HEK293T (cell line): ENCODE measurements around the gene SGSM2.

Source experiments
- ARNT ChIP-seq: fragments of 450-650 bp; IDR thresholded peaks from 2 replicates; pipeline ENCODE4 v1.6.1; 2017; ENCODE audit warnings: mild to moderate bottlenecking
- CTBP1 ChIP-seq: fragments of 450-650 bp; IDR thresholded peaks from 2 replicates; pipeline ENCODE4 v1.6.1; 2016; ENCODE audit warnings: borderline replicate concordance
- ELF4 ChIP-seq: fragments of 450-650 bp; IDR thresholded peaks from 2 replicates; pipeline ENCODE4 v1.6.1; 2017; ENCODE audit warnings: antibody characterized with exemption
- FOXA1 ChIP-seq: fragments of 450-650 bp; IDR thresholded peaks from 2 replicates; pipeline ENCODE4 v1.6.1; 2016; ENCODE audit warnings: mild to moderate bottlenecking
- FOXK2 ChIP-seq: fragments of 450-650 bp; IDR thresholded peaks from 2 replicates; pipeline ENCODE4 v1.6.1; 2016; ENCODE audit warnings: mild to moderate bottlenecking
- FOXM1 ChIP-seq: fragments of 450-650 bp; IDR thresholded peaks from 2 replicates; pipeline ENCODE4 v1.6.1; 2017; ENCODE audit warnings: mild to moderate bottlenecking, borderline replicate concordance
- HDGF ChIP-seq: fragments of 450-650 bp; IDR thresholded peaks from 2 replicates; pipeline ENCODE4 v1.6.1; 2017; ENCODE audit warnings: antibody characterized with exemption, borderline replicate concordance
- LEF1 ChIP-seq: fragments of 450-650 bp; IDR thresholded peaks from 2 replicates; pipeline ENCODE4 v1.6.1; 2017; ENCODE audit warnings: mild to moderate bottlenecking, borderline replicate concordance
- NFRKB ChIP-seq: fragments of 450-650 bp; IDR thresholded peaks from 2 replicates; pipeline ENCODE4 v1.6.1; 2016; ENCODE audit warnings: mild to moderate bottlenecking, moderate library complexity
- SP1 ChIP-seq: fragments of 450-650 bp; IDR thresholded peaks from 2 replicates; pipeline ENCODE4 v1.6.1; 2017
- SUZ12 ChIP-seq: fragments of 450-650 bp; IDR thresholded peaks from 2 replicates; pipeline ENCODE4 v1.6.1; 2016; ENCODE audit warnings: mild to moderate bottlenecking
- ZNF384 ChIP-seq: fragments of 450-650 bp; IDR thresholded peaks from 2 replicates; pipeline ENCODE4 v1.6.1; 2016
- TF ChIP-seq, protein P1 (sequence below): fragments of 450-650 bp; IDR thresholded peaks from 2 replicates; pipeline ENCODE4 v1.6.1; 2016

DNA sequence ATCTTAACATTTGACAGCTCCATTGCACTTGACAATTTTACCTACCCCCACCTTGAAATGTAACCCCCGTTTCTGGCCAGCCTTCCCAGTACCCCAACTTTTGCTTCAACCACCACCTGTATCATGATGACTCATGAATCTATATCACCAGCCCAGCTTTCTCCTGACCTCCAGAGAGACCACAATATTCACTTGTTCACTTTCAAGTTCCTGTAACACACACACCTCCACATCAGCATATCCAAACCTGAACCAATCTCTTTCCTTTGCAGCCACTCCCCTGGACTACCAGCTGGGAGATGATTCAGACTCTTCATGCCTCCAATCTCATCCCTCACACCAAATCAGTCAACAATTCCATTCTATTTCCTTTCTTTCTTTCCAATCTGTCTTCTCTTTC lies 41.7 kb upstream of the SGSM2 start:
- TF ChIP-seq SUZ12 (no peak), ZNF384 (no peak), ARNT (no peak), LEF1 (no peak), SP1 (no peak), CTBP1 (no peak), FOXM1 (no peak), NFRKB (no peak), ELF4 (no peak), FOXA1 (no peak), HDGF (no peak), FOXK2 (no peak)
- TF ChIP-seq, protein P1, sequence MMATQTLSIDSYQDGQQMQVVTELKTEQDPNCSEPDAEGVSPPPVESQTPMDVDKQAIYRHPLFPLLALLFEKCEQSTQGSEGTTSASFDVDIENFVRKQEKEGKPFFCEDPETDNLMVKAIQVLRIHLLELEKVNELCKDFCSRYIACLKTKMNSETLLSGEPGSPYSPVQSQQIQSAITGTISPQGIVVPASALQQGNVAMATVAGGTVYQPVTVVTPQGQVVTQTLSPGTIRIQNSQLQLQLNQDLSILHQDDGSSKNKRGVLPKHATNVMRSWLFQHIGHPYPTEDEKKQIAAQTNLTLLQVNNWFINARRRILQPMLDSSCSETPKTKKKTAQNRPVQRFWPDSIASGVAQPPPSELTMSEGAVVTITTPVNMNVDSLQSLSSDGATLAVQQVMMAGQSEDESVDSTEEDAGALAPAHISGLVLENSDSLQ, result no peak
